ENCODE data around the gene PARD3B. TPM values are rescaled to one million over a fixed set of nuclear protein-coding genes. Genes with fewer than 3 reads are reported as not detected.
A peak's percentile ranks its signal among the peaks of the same experiment; 100 is the strongest.

The PARD3B gene
- total RNA-seq, 2 experiments from 2014 or later, result 0.11 to 0.88 TPM

DNA sequence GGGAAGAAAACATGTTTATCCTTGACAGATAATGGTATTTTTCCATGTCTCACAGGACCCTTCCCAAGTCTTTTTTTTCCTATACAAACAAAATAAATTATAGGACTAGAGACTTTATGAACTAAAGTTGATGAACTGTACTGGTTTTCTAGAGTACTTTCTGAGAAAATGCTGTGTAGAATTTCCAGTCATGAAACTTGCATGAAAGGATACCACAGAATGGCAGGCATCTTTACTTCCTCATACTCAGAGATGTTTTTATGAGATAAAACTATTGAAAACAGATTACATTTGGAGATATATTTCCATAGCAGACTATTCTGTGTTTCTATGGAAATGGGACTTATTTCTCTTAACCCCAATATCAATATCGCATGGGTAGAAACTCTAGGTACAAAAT is 403.5 kb downstream of the PARD3B start:
- no peak for ATAC-seq
- H3K4me3 Mint-ChIP-seq, result no peak overlapping the region
- ChIA-PET CTCF (no interaction called here), POLR2A (no interaction called here)
- TF ChIP-seq, protein P1, sequence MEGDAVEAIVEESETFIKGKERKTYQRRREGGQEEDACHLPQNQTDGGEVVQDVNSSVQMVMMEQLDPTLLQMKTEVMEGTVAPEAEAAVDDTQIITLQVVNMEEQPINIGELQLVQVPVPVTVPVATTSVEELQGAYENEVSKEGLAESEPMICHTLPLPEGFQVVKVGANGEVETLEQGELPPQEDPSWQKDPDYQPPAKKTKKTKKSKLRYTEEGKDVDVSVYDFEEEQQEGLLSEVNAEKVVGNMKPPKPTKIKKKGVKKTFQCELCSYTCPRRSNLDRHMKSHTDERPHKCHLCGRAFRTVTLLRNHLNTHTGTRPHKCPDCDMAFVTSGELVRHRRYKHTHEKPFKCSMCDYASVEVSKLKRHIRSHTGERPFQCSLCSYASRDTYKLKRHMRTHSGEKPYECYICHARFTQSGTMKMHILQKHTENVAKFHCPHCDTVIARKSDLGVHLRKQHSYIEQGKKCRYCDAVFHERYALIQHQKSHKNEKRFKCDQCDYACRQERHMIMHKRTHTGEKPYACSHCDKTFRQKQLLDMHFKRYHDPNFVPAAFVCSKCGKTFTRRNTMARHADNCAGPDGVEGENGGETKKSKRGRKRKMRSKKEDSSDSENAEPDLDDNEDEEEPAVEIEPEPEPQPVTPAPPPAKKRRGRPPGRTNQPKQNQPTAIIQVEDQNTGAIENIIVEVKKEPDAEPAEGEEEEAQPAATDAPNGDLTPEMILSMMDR (IDR thresholded peaks at IDR 0.05), result no peak
- H3K27me3 Mint-ChIP-seq, result no peaks in the 10 kb centered on the region
- H3K4me1 Mint-ChIP-seq (ENCODE audit: low read depth), result peaks cover 29% of the 10 kb centered on the region
- H3K9me3 Mint-ChIP-seq, result peaks cover 26% of the 10 kb centered on the region
- intact Hi-C loops (cut with micrococcal nuclease), result no loop called here
- H3K36me3 Mint-ChIP-seq (ENCODE audit: low read depth), result peaks cover 24% of the 10 kb centered on the region
- DNase-seq, result no peak
- peak overlapping the region; percentile 72 for H3K27ac Mint-ChIP-seq

DNA sequence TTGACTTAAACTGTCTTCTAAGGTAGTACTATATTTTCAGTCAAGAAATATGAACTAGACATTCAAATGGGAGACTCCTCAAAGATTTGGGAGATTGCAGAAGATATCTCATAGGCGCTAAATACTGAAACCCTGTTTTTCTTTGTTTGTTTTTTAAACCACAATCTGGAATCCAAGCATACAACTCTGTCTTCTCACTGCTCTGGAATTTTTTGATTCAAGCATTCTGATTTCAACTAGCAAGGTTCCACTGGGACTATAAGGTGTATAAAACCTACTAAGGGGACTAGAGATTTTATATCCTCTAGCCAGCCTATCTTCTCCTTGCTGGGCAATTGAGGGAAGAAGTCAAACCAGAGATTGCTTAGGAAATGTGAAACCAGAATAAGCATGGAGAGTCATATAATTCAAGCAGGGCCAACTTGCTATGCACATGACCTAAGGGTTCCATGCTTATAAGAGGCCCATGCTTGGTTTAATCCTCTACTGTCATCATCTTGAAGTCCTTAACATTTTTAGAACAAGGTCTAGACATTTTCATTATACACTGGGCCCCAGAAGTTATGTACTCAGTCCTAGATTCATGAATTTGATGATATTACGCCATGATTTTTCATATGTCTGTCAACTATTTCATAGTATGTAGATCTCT is 405.5 kb downstream of the PARD3B start:
- Mint-ChIP-seq H3K4me3 (no peak overlapping the region), H3K4me1 (ENCODE audit: low read depth) (peaks cover 27% of the 10 kb centered on the region), H3K27ac (no peak overlapping the region), H3K36me3 (ENCODE audit: low read depth) (peaks cover 13% of the 10 kb centered on the region), H3K9me3 (peaks cover 13% of the 10 kb centered on the region), H3K27me3 (no peaks in the 10 kb centered on the region)
- DNase-seq (no peak), ATAC-seq (no peak)
- intact Hi-C loops (cut with micrococcal nuclease), result no loop called here
- ChIA-PET CTCF (no interaction called here), POLR2A (no interaction called here)
- TF ChIP-seq, protein P1 (IDR thresholded peaks at IDR 0.05), result no peak

DNA sequence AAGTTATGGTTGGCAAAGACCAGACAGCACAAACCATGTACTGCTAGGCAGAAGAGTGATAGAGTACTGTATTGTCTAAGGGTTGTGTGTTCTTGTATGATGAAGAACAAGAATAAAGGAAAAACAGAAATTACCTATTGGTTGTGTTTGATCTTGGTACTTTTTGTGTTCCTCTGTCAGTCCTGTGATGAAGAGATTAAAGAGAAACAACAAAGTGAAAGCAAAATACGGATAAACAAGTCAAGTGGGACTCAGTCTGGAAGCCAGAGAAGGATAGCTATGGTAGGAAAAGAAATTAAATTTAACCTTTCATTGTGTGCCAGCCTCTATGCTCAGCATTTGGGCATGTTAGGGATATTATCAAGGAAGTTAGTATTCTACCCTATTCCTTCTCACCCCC is 413.1 kb downstream of the PARD3B start:
- ATAC-seq, result no peak
- H3K4me3 Mint-ChIP-seq, result no peak overlapping the region
- H3K27me3 Mint-ChIP-seq, result no peaks in the 10 kb centered on the region
- intact Hi-C loops (cut with micrococcal nuclease), result no loop called here
- TF ChIP-seq, protein P1 (IDR thresholded peaks at IDR 0.05), result no peak
- peaks cover 1% of the 10 kb centered on the region for H3K9me3 Mint-ChIP-seq
- ChIA-PET CTCF (no interaction called here), POLR2A (no interaction called here)
- peaks cover 14% of the 10 kb centered on the region for H3K4me1 Mint-ChIP-seq (ENCODE audit: low read depth)
- DNase-seq, result no peak
- no peak overlapping the region for H3K27ac Mint-ChIP-seq
- no peaks in the 10 kb centered on the region for H3K36me3 Mint-ChIP-seq (ENCODE audit: low read depth)

DNA sequence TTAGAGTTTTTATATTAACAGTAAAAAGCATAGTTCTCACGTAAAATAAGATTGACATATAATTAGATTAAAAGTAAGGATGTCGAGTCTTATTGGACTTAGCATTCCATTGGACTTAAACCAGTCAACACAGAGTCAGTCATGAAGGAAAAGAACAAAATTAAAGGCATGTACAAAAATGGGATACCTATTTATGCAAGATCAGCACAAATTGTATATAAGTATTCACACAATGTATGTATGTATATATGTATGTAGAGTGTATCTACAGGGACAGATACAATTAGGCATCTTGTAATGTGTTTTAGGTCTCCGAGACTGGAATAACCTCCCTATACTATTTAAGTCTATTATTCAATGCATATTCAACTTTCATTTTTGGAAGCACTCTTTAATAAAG is 419.1 kb downstream of the PARD3B start:
- no peak overlapping the region for H3K27ac Mint-ChIP-seq
- ChIA-PET POLR2A (no interaction called here), CTCF (no interaction called here)
- TF ChIP-seq, protein P1 (IDR thresholded peaks at IDR 0.05), result no peak
- H3K4me1 Mint-ChIP-seq (ENCODE audit: low read depth), result peaks cover 22% of the 10 kb centered on the region
- H3K4me3 Mint-ChIP-seq, result no peak overlapping the region
- no peaks in the 10 kb centered on the region for H3K36me3 Mint-ChIP-seq (ENCODE audit: low read depth)
- intact Hi-C loops (cut with micrococcal nuclease), result no loop called here
- ATAC-seq, result no peak
- H3K9me3 Mint-ChIP-seq, result peaks cover 2% of the 10 kb centered on the region
- no peak for DNase-seq
- no peaks in the 10 kb centered on the region for H3K27me3 Mint-ChIP-seq

DNA sequence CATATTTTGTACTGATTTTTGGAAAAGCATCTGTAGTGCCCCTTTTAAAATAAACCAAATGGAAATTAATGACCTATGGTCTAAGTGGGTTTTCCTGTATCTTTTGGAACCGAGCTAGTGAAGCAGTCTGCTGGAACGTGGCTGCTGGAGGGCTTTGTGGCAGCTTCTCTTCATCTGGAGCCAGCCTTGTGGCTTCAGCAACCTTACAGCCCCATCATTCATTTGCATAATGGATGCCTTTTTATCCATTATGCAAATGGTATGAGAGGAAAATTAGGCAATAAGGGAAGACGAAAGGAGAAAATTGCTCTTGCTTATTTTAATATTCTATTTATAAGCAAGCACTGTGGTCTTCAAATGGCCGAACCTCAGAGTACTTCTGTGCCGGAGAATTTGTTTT is 421.0 kb downstream of the PARD3B start:
- H3K36me3 Mint-ChIP-seq (ENCODE audit: low read depth), result peaks cover 3% of the 10 kb centered on the region
- H3K4me3 Mint-ChIP-seq, result no peak overlapping the region
- ChIA-PET POLR2A (interaction anchor here (1.1 kb wide), 1 partner anchor 12 kb away, joined by 3 read pairs; no protein-coding TSS in a partner anchor), CTCF (interaction anchor here (1.3 to 1.5 kb wide), 2 partner anchors 12 to 710 kb away, joined by 3 to 4 read pairs; no protein-coding TSS in a partner anchor)
- no peak for ATAC-seq
- no peak overlapping the region for H3K27ac Mint-ChIP-seq
- H3K27me3 Mint-ChIP-seq, result no peaks in the 10 kb centered on the region
- no peak for DNase-seq
- H3K4me1 Mint-ChIP-seq (ENCODE audit: low read depth), result peaks cover 37% of the 10 kb centered on the region
- TF ChIP-seq, protein P1 (IDR thresholded peaks at IDR 0.05), result no peak
- intact Hi-C loops (cut with micrococcal nuclease), result no loop called here
- H3K9me3 Mint-ChIP-seq, result peaks cover 7% of the 10 kb centered on the region
